Mucosa of rectum (tissue), 2 donors: ENCODE measurements around the gene GBF1.
"Not testable (repeated sequence)": the region's sequence is repeated elsewhere in the genome, so short reads cannot be mapped to it uniquely, and the experiment has no call there.

ENCODE experiments used
- H3K27ac ChIP-seq, 2 donors: one replicate each; pipeline ENCODE4 v1.7.0; 2013; ENCODE audit warnings: inconsistent platforms in 2 of 2, low read depth in 2 of 2, low read length in 2 of 2
- H3K27me3 ChIP-seq, 2 donors: one replicate each; pipeline ENCODE4 v1.7.0; 2013; ENCODE audit warnings: low read length in 2 of 2; ENCODE audit not compliant: control insufficient read depth in 2 of 2, insufficient read depth in 2 of 2
- H3K36me3 ChIP-seq, 2 donors: one replicate each; pipeline ENCODE4 v1.7.0; 2013; ENCODE audit warnings: low read length in 2 of 2; ENCODE audit not compliant: control insufficient read depth in 2 of 2, insufficient read depth in 2 of 2
- H3K4me1 ChIP-seq, 2 donors: one replicate each; pipeline ENCODE4 v1.7.0; 2013; ENCODE audit warnings: low read length in 2 of 2, mild to moderate bottlenecking in 1 of 2; ENCODE audit not compliant: control insufficient read depth in 2 of 2, insufficient read depth in 2 of 2
- H3K4me3 ChIP-seq, 2 donors: one replicate each; pipeline ENCODE4 v1.7.0; 2013; ENCODE audit warnings: low read length in 2 of 2
- H3K9ac ChIP-seq, 2 donors: one replicate each; pipeline ENCODE4 v1.7.0; 2013; ENCODE audit warnings: low read length in 2 of 2, low read depth in 1 of 2, mild to moderate bottlenecking in 1 of 2
- H3K9me3 ChIP-seq, 2 donors: one replicate each; pipeline ENCODE4 v1.7.0; 2013; ENCODE audit warnings: low read length in 2 of 2; ENCODE audit not compliant: control insufficient read depth in 2 of 2
- donor health status: healthy.
- donor health status: Normal muscosa, but diverticular disease.

The GBF1 gene

DNA sequence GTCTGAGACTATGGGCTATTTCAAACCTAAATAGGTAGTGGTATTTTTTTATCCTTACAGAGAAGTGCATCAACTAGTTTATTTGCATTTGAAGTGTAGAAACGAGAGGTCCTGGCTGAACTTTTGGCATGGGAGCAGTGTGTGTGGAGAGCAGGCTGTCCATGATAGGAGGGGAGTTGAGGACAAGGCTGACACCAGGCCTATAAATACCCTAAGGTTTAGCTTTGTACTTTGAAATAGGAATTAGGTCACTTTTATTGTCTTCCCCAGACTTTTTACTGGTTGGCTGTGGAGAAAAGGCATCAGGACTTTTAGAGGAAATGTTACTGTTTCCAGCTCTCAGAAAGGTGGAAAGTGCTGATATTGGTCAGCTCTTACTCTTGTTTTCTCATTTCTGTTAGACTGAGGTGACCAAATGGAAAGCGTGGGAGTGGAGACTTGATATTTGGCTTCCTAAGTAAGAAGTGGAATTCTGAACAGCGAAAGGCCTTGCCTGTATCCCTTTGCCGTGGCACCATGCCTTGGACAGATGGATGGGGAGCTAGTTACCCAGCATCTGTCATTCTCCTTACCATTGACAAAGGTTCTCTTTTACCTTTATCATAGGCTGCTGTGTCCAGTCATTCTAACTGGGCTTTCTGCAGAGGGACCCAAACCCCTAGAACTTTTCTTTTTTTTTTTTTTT lies 46.0 kb downstream of the GBF1 start:
- Histone ChIP-seq H3K9ac (no peak overlapping the region), H3K4me1 (peaks cover 0 to 4% of the 10 kb centered on the region in 2 donors), H3K36me3 (peaks cover 0 to 4% of the 10 kb centered on the region in 2 donors), H3K27me3 (no peaks in the 10 kb centered on the region), H3K9me3 (no peaks in the 10 kb centered on the region), H3K27ac (no peak overlapping the region), H3K4me3 (no peak overlapping the region)

DNA sequence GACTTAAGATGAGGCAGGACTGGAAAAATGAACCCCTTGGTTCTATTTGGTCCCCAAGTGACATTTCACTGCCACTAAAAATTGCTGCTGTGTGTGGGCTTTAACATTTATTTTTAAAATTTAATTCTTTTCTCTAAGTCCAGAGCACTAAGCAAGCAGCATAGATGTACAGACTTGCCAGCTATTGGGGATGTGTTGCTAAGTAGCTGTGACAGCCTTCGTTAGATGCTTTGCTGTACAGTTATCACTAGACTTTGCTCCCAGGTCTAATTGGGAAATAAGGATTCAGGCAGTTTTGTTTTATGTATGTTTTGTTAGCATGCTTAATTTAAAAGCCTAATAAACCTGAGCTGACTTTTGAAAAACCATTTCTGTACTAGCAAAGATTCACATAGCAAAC lies 51.8 kb downstream of the GBF1 start:
- H3K9ac ChIP-seq, result no peak overlapping the region
- H3K36me3 ChIP-seq, result peaks cover 0 to 4% of the 10 kb centered on the region in 2 donors
- H3K4me1 ChIP-seq, result no peaks in the 10 kb centered on the region
- no peaks in the 10 kb centered on the region for H3K9me3 ChIP-seq
- no peak overlapping the region for H3K4me3 ChIP-seq
- no peak overlapping the region for H3K27ac ChIP-seq
- no peaks in the 10 kb centered on the region for H3K27me3 ChIP-seq

DNA sequence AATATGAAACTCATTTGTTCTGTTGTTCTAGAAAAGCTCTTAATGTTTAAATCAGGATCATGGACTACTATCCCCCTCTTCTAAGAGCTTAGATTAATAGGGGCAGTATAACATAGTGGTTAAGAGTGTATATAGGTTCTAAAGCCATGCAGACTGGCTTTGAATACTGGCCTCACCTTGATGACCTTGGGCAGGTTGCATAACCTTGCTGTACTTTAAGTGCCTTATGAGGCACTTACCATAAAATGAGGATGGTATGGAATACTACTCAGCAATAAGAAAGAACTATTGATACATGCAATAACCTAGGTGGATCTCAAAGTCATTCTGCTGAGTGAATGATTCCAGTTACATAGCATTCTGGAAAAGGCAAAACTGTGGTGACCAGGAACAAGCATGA lies 53.6 kb downstream of the GBF1 start:
- Histone ChIP-seq H3K9me3 (no peaks in the 10 kb centered on the region), H3K27me3 (no peaks in the 10 kb centered on the region), H3K4me3 (no peak overlapping the region), H3K36me3 (peaks cover 0 to 4% of the 10 kb centered on the region in 2 donors), H3K9ac (no peak overlapping the region), H3K4me1 (no peaks in the 10 kb centered on the region), H3K27ac (no peak overlapping the region)

DNA sequence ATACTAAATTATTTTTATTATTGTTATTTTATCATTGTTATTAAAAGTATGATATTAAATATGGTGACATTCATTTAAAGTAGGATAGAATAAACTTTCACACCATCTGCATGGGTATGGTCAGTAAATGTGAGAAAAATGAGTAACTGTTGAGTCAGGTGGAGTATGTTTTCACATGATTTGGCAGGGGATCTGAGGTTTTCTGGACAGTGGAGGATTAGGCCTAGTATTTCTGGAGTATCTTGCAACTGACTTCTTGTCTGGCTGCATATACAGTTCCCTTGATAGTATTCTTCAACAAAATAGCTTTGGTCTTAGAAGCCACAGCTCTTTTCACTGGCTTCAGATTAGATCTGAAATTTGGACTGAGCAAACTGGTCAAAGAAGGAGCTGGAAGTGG lies 54.5 kb downstream of the GBF1 start:
- H3K4me3 ChIP-seq, result no peak overlapping the region
- no peak overlapping the region for H3K27ac ChIP-seq
- H3K4me1 ChIP-seq, result no peaks in the 10 kb centered on the region
- H3K9me3 ChIP-seq, result no peaks in the 10 kb centered on the region
- no peak overlapping the region for H3K9ac ChIP-seq
- peaks cover 0 to under 1% of the 10 kb centered on the region in 2 donors for H3K36me3 ChIP-seq
- H3K27me3 ChIP-seq, result no peaks in the 10 kb centered on the region

DNA sequence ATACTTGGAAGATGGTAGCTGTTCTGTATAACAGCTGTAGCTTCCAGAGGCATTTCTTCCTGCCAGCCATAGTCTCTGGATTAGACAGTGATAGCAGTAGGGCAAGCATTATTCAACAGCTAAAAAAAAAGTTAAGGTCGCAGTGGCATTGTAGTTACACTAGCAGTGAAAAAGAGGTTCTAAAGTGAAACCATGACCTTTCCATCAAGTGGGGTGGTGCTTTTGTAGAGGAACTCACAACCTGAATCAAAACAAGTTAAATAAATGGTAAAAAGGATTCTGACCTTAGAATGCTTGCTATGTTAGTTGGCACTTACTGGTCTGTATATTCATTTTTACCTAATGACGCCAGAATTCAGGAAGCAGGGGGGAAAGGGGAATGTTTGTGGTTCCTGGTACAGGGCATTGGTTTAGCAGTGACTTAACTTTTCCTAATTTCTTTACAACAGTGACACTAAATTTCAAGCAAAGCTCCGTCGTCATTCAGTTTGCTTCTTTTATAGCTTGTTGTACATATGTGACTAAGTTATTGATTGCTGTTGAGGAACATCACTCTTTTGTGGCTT lies 55.0 kb downstream of the GBF1 start:
- no peaks in the 10 kb centered on the region for H3K36me3 ChIP-seq
- H3K27me3 ChIP-seq, result no peaks in the 10 kb centered on the region
- H3K9me3 ChIP-seq, result no peaks in the 10 kb centered on the region
- H3K4me3 ChIP-seq, result no peak overlapping the region
- H3K27ac ChIP-seq, result no peak overlapping the region
- H3K4me1 ChIP-seq, result no peaks in the 10 kb centered on the region
- H3K9ac ChIP-seq, result no peak overlapping the region

DNA sequence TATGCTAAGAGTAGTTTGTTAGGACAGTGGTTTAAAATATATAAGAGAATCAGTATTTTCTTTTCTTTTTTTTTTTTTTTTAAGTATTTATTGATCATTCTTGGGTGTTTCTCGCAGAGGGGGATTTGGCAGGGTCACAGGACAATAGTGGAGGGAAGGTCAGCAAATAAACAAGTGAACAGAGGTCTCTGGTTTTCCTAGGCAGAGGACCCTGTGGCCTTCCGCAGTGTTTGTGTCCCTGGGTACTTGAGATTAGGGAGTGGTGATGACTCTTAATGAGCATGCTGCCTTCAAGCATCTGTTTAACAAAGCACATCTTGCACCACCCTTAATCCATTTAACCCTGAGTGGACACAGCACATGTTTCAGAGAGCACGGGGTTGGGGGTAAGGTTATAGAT lies 55.6 kb downstream of the GBF1 start:
- H3K27me3 ChIP-seq, H3K9ac ChIP-seq, H3K27ac ChIP-seq, H3K36me3 ChIP-seq, H3K9me3 ChIP-seq, H3K4me3 ChIP-seq, H3K4me1 ChIP-seq: not testable (repeated sequence)

DNA sequence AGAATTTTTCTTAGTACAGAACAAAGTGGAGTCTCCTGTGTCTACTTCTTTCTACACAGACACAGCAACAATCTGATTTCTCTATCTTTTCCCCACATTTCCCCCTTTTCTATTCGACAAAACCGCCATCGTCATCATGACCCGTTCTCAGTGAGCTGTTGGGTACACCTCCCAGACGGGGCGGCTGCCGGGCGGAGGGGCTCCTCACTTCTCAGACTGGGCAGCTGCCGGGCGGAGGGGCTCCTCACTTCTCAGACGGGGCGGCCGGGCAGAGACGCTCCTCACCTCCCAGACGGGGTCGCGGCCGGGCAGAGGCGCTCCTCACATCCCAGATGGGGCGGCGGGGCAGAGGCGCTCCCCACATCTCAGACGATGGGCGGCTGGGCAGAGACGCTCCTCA lies 56.0 kb downstream of the GBF1 start:
- not testable (repeated sequence) for H3K4me1 ChIP-seq, H3K9me3 ChIP-seq, H3K36me3 ChIP-seq, H3K9ac ChIP-seq, H3K4me3 ChIP-seq, H3K27me3 ChIP-seq, H3K27ac ChIP-seq

DNA sequence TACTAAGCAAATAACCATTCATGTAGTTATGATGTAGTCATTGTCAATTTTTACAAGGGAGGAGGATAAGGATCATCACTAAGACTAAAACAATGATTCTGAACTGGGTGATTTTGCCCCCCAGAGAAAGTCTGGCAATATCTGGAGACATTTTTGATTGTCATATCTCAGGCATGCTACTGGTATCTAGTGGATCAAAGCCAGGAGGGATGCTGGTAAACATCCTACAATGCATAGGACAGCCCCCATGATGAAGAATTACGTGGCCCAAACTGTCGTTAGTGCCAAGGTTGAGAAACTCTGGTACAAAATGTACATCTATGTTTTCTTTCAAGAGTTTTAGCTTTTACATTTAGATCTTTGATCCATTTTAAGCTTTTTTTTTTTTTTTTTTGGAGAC lies 57.3 kb downstream of the GBF1 start:
- H3K9me3 ChIP-seq, result no peaks in the 10 kb centered on the region
- peaks cover 0 to 3% of the 10 kb centered on the region in 2 donors for H3K36me3 ChIP-seq
- no peaks in the 10 kb centered on the region for H3K4me1 ChIP-seq
- H3K27me3 ChIP-seq, result no peaks in the 10 kb centered on the region
- H3K9ac ChIP-seq, result no peak overlapping the region
- no peak overlapping the region for H3K27ac ChIP-seq
- no peak overlapping the region for H3K4me3 ChIP-seq

DNA sequence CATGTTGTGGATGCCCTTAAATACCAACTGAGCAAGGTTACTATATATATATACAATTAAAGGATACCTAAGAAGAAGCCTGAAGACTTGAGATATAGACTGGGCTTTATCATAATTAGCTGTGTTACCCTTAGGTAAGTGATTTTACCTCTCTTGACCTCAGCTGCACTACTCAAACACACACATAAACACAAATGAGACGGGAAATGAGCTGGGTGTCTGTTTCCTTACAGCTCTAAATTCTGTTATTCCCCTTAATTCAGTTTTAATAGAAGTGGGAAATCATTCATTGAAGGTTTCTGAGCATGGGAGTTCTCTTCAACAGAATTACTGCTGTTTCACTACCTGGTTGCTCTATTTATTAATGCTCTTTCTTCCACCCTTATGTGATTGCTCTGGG lies 60.7 kb downstream of the GBF1 start:
- Histone ChIP-seq H3K4me3 (no peak overlapping the region), H3K27ac (no peak overlapping the region), H3K4me1 (no peaks in the 10 kb centered on the region)

DNA sequence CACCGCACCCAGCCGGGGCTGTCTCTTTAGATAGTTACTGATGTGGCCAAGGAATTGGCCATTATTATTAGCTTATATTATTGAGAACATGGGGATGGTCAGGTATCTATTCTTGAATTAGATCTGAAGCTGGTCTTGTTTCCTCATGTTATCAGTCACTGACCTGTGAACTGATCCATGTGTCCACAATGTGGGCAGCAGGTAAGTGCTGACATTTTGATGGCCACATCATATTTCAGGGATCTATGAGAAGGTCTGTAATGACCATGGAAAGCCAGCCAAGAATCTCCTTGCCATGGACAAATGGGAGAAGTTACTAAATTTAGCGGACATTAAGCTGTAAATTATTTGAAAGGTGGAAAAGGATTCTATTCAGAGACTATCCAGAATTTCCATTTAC lies 61.4 kb downstream of the GBF1 start:
- Histone ChIP-seq H3K4me3 (no peak overlapping the region), H3K9me3 (no peaks in the 10 kb centered on the region), H3K9ac (no peak overlapping the region), H3K27me3 (no peaks in the 10 kb centered on the region), H3K27ac (no peak overlapping the region), H3K4me1 (no peaks in the 10 kb centered on the region), H3K36me3 (peaks cover 0 to 3% of the 10 kb centered on the region in 2 donors)

More for the DNA sequence above, 60.7 kb downstream of the GBF1 start:
- peaks cover 0 to 3% of the 10 kb centered on the region in 2 donors for H3K36me3 ChIP-seq
- no peaks in the 10 kb centered on the region for H3K27me3 ChIP-seq
- H3K9me3 ChIP-seq, result no peaks in the 10 kb centered on the region
- H3K9ac ChIP-seq, result no peak overlapping the region
